ENCODE results near the gene CASR. TPM values are rescaled to one million over a fixed set of nuclear protein-coding genes. Genes with fewer than 3 reads are reported as not detected.
"Not testable (repeated sequence)": the region's sequence is repeated elsewhere in the genome, so short reads cannot be mapped to it uniquely, and the experiment has no call there.

Gene CASR
- under 1 TPM in 1 of 4 donors, not detected in 3; 0.19 TPM for total RNA-seq

DNA sequence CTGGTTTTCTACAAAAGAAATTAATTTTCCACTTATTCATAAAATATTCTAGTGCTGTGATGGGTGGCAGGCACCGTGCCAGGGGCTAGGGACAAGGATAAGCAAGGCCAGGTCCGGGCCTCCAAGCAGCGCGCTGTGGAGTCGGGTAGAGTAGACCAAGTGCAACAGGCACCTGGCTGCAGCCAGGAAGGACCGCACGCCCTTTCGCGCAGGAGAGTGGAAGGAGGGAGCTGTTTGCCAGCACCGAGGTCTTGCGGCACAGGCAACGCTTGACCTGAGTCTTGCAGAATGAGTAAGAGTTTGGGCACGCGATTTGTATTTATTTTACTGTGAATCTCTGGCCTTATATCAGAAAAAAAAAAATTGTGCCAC is at the start of gene CASR:
Gene CASR (plus strand): TSS at position 148 of the 372 bp plus-strand sequence. CDS start 70,522 bp downstream, outside the sequence.
- no peak for DNase-seq
- TF ChIP-seq CTCF (IDR thresholded peaks at IDR 0.05) (no peak), POLR2A (IDR thresholded peaks at IDR 0.05) (no peak)
- Histone ChIP-seq H3K27me3 (peaks cover 0 to 61% (median 2%) of the 10 kb centered on the region in 4 donors), H3K4me1 (peaks cover 0 to 13% (median 7%) of the 10 kb centered on the region in 3 donors), H3K9me3 (no peaks in the 10 kb centered on the region), H3K4me3 (peak within 1 kb of the TSS; percentile 18 to 55 (median 32)), H3K27ac (no peak within 1 kb of the TSS), H3K36me3 (no peaks in the 10 kb centered on the region)
- intact Hi-C loops (cut with DNase I), result no loop called here
- 9 to 11% methylated on average over 14 of the region's 14 CpGs for WGBS, 2 donors

DNA sequence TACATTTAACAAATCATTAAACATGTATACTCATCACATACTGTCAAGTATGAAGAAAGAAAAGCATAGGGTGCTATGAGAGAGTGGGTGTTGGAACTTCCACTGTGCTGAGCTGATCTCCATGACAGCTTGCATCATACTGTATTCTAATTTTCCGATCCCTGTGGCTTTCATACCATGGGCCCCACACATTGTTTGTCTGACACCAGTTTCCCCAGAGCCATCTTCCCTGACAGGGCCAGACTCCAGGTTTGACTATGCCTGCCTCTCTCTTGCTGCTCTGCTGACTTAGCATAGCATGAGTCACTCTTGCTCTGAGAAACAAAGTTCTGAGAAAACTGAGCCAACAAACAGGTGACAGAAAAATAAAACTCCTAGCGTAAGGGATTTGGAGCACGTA is 37.0 kb upstream of the CASR start:
- Histone ChIP-seq H3K27ac (peak overlapping the region in 1 of 4 donors; percentile 16), H3K9me3 (peaks cover 0 to 14% (median 4%) of the 10 kb centered on the region in 3 donors), H3K27me3 (no peaks in the 10 kb centered on the region), H3K4me1 (peaks cover 0 to 15% (median 0%) of the 10 kb centered on the region in 3 donors), H3K4me3 (no peak overlapping the region), H3K36me3 (no peaks in the 10 kb centered on the region)
- DNase-seq, result no peak
- WGBS, 2 donors, result 33 to 53% methylated on average over 3 of the region's 3 CpGs
- intact Hi-C loops (cut with DNase I), result no loop called here
- TF ChIP-seq POLR2A (IDR thresholded peaks at IDR 0.05) (no peak), CTCF (IDR thresholded peaks at IDR 0.05) (no peak)

- WGBS, 2 donors, result 45 to 59% methylated on average over 2 of the region's 2 CpGs
- Histone ChIP-seq H3K27me3 (no peaks in the 10 kb centered on the region), H3K9me3 (peaks cover 0 to 9% (median 0%) of the 10 kb centered on the region in 3 donors), H3K27ac (no peak overlapping the region), H3K4me1 (peaks cover 0 to 15% (median 0%) of the 10 kb centered on the region in 3 donors), H3K36me3 (no peaks in the 10 kb centered on the region), H3K4me3 (no peak overlapping the region)
- DNase-seq, result no peak
- no peak for TF ChIP-seq POLR2A (IDR thresholded peaks at IDR 0.05)
- TF ChIP-seq CTCF (IDR thresholded peaks at IDR 0.05), result no peak
- intact Hi-C loops (cut with DNase I), result no loop called here
These were observed 34.4 kb upstream of the CASR start for GRCh38 chr3:122148941-122149627.

DNA sequence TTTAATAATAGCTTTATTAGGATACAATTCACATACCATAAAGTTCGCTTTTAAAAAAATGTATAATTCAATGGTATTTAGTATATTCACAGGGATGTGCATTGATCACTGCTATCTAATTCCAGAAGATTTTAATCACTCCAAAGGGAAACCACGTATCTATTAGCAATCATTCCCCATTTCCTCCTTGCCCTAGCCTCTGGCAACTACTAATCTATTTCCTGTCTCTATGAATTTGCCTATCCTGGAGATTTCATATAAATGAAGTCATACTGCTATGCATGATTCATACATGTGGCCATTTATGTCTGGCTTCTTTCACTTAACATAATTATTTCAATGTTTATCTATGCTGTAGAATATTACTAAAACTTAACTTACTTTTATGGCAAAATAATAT is 32.0 kb upstream of the CASR start:
- Histone ChIP-seq H3K27ac (no peak overlapping the region), H3K36me3 (no peaks in the 10 kb centered on the region), H3K4me1 (peaks cover 0 to 12% (median 0%) of the 10 kb centered on the region in 3 donors), H3K27me3 (no peaks in the 10 kb centered on the region), H3K4me3 (no peak overlapping the region), H3K9me3 (peaks cover 0 to 27% (median 16%) of the 10 kb centered on the region in 3 donors)
- TF ChIP-seq POLR2A (IDR thresholded peaks at IDR 0.05) (no peak), CTCF (IDR thresholded peaks at IDR 0.05) (no peak)
- 61 to 63% methylated on average over 2 of the region's 2 CpGs for WGBS, 2 donors
- no peak for DNase-seq
- intact Hi-C loops (cut with DNase I), result no loop called here

- H3K4me3 ChIP-seq; intact Hi-C loops (cut with DNase I); H3K9me3 ChIP-seq; DNase-seq; H3K4me1 ChIP-seq; H3K27me3 ChIP-seq; H3K27ac ChIP-seq; H3K36me3 ChIP-seq: not testable (repeated sequence)
- WGBS, 2 donors, result no CpG with 5 or more reads among the region's 31 CpGs
These were observed 18.5 kb upstream of the CASR start for GRCh38 chr3:122164983-122165382.

All from esophagus squamous epithelium (tissue), 5 donors.